ENCODE data around the gene C10orf90.
"Not testable (repeated sequence)": the region's sequence is repeated elsewhere in the genome, so short reads cannot be mapped to it uniquely, and the experiment has no call there.

Gene C10orf90

DNA sequence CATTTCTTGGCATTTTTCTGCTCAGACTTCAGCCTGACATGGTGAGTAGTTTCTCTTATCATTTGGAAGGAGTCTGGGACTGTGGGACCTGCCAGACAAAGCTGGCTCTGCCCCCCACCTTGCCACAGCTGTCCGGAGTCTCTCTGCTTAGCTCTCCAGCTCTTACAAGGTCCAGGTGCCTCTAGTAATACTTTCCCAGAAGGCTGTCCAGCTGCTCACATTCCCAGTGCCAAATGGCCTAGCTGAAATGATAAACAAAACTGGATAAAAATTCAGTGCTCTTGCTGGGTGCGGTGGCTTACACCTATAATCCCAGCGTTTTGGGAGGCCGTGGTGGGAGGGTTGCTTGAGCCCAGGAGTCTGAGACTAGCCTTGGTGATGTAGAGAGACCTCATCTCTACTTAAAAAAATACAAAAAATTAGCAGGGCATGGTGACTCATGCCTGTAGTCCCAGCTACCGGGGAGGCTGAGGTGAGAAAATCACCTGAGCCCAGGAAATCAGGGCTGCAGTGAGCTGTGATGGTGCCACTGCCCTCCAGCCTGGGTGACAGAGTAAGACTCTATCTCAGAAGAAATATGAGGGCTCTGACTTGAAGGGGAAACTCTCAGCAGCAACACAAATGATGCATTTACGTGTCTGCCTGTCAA is 86.8 kb downstream of the C10orf90 start:
- DNase-seq (ENCODE audit: low read depth in 3 of 3) = no peak

DNA sequence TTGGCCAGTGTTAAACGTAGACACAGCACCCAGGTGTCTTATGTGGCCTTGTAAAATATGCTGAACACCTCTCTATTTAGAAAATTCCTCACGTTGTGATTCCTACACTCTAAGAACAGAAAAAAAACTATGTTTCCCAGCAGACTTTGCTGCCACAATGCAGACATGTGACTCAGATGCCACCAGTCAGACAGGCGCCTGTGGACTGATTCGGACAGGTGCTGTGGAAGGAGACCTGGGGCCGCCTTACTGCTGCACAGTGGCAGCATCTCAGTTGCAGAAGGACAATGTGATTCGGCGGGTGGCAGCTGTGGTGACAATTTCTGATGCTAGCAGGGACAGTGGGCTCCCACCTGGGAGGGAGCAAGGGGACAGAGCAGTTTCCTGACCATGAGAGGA is 88.8 kb downstream of the C10orf90 start:
- DNase-seq (ENCODE audit: low read depth in 3 of 3) = no peak

DNA sequence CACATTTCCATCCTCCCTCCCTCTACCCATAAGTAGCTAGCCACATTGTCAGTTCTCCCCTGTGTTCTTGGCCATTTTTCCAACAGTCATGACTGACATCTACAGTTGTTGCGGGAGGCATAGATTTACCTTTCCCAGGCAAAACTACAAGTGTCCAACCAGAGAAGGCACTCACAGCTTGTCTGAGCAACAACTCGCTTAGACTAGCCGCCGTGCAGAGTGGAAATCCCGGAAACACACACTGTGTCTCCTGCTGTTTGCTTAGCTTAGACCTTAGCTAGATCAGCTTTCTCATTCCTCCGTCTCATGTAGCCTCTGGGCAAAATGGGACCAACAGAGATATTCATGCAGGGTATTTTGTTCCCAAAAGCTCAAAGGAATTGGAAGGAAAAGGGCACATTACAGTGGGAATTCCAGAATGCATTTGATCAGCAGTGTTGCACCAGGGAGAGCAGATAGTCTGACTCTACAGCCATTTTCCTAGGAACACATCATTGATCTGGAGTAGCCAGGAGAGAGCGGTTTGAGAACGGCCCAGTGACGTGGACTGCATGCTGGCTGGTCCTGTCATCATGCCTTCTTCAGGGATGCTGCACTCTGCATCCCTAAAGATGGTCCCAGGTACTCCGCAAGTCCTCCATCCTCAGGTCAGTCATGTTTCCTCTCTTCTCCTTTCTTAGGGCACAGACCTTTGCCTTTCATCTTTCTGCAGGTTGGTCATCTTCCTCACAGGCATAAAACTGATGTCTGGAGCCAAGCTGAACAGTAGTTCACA is 89.4 kb downstream of the C10orf90 start:
- no peak for DNase-seq (ENCODE audit: low read depth in 3 of 3)

DNA sequence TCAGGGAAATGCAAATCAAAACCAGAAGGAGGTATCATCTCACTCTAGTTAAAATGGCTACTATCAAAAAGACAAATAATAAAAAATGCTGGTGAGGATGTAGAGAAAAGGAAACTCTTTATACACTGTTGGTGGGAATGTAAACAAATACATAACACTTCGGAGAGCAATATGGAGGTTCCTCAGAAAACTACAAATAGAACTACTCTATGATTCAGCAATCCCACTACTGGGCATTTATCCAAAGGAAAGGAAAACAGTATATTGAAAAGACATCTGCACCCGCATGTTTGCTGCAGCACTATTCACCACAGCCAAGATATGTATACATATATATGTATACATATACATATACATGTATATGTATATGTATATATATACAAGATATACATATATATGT is 94.2 kb downstream of the C10orf90 start:
- DNase-seq (ENCODE audit: low read depth in 3 of 3) = no peak

DNA sequence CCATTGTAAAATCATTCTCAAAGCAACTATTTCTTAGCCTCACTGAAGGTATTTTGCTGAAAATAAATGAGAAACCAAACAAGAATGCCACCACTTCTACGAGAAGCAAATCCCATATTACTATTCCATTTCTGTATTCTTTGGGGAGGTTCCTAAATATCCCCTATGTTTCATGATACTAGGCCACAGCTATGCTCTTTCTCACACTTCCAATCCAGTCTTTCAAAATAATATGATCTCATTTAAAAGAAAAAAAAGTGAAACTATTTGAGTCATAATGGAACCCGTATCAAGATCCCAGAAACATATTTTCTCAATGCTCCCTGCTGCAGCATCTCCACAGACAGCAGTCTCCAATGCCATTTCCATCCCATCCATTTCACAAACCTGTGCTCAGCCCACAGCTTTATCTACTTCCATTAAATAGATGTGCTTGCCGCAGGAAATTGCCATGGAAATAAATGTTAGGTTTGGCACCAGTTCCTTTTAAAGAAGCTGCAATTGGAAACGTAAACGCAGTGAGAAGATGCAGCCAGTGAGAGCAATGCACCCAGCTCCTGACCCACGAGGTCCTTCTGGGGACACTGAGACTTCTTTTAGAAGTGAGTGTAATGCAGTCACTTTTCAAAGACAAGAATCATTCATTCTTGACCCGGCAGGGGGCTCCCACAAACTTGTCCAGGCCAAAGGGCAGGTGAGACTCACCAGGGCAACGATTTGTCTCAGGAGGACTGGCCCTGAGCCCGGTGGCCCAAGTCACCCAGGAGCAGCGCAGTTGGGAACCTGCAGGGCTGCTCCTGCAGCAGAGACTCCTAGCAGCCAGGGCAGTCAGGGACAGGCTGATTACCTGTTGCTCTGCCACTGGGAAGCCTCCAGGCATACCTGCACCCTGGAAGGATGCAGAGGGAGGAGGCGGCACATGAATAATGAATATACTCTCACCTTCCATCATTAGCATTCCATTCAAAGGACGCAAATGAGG is 99.6 kb downstream of the C10orf90 start:
- no peak for DNase-seq (ENCODE audit: low read depth in 3 of 3)

DNA sequence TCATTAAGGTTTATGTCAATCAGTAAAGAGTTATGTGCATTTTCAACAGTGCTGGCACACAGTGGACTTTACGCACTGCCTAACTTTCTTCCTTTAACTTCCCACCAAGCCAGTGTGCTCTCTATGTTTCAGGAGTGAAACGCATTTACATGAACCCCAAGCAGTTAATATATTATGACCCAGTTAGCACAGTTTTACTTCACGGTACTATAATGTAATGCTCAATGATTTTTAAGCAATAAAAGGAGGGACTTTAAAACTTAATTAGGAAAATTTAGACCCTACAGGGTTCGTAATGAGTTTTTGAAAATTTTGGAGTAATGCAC is 100.3 kb downstream of the C10orf90 start:
- DNase-seq (ENCODE audit: low read depth in 3 of 3) = no peak

DNA sequence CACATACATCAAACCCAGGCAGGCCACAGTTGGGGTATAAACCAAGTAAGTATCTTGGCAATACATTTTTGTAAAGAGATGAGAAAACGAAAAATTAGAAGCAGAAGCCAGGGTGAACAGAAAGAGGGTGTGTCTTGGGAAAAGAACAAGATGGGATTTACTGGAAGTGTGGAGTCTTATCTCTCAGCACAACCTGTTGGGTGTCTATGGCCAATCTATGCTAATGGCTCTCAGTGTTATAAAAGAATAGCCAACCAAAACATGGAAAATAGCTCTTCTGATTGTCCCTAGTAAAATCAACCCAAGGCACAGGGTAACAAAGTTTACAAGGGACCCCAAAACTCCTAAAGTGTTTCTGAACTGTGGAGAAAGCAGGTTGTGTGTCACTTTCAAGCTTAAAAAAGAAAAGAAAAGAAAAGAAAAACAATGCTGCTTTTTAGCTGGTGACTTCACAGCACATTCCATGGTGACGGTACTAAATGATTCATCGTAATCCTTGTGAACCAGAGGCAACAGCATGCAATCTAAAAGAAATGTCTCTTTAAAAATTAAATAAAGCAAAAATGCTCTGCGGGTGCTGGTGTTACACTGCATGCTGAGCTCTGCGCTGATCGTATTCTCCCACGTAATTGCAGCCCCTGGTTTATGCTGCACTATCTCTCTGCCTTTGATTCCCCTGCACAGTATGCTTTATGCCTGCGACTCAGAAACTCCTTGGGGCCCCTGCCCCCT is 100.8 kb downstream of the C10orf90 start:
- no peak for DNase-seq (ENCODE audit: low read depth in 3 of 3)

DNA sequence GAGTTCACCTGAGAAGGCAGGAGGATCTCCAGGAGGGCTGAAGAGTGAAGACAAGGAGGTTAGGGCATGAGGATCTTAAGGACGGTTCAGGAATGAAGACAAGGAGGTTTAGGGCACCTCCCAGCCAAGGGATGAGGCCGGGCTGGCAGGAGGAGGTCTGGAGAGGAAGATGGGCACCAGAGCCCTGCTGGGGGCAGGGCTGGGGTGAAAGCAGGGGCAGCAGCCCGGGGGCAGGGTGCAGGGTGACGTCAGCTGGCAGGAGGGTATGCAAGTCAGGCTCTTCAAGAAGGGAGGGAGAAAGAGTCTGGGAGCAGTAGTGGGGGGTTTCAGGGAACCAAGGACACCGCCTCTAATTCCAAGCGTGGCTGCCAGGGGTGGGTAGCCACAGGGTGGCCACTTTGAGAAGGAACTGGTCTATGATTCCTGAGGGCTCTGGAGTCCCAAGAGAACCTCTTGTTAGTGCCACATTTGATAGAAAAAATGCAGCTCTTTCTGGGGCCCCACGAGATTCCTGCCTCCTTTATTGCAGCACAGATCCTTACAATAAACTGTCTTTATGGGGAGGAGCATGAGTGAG is 101.6 kb downstream of the C10orf90 start:
- DNase-seq (ENCODE audit: low read depth in 3 of 3) = no peak

DNA sequence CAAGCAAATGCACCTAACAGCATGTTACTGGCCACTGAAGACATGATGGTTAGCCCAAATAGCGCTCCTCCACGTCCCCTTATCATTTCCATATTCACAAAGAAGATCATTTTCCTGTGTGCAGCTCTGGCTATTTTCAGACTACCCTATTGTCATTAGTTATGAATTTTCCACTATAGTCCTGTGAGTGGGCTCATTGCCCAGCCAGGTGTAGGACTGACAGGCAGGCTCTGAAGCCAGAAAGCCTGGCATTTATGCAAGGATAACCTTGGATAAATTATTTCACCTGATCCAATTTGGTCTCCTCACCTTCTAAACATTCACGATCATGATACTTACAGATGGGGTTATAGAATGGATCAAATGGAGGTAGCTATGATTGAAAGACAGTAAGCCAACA is 104.6 kb downstream of the C10orf90 start:
- DNase-seq (ENCODE audit: low read depth in 3 of 3) = no peak

DNA sequence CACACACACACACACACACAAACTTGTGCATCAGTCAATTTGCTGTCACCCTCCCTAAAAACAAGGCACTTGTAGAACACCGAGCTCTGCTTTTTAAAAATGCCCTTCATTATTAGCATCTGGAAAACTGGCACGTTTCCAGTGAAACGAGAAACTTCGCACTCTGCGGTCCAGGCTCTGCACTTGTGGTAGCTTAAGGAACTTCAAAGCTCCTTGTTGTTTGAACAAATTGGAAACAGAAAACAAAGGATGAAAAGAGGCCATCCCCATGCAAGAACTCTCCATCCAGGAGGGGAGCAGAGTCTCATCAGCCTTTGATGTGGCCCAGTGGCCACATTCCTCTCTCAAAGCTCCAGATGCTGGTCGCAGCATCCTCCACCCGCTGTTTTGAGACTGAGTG is 105.1 kb downstream of the C10orf90 start:
- DNase-seq (ENCODE audit: low read depth in 3 of 3) = no peak

DNA sequence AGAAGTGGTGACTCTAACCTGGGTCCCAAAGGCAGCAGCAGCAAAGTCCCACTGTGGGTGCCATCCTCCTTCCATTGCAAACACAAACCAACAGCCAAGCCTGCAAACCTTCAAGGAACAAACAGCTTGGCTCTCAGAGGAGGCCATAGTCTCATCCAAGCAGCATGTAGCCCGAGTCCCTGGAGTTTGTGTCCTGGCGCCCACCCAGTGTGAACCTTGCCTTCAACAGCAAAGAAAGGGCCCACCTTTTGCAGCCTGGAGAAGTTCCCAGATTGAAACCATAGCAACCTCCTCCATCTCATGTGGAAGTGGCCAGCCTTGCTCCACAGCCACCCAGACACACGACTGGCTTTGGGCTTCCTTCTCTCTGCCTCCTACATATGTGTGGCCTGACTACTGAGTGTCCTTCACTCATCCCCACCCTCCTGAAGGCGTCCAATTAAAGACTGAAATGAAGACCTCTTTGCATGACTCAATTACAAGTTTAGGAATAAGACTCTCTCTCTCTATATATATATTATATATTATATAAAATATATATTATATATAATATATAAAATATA is 106.1 kb downstream of the C10orf90 start:
- DNase-seq (ENCODE audit: low read depth in 3 of 3) = no peak

DNA sequence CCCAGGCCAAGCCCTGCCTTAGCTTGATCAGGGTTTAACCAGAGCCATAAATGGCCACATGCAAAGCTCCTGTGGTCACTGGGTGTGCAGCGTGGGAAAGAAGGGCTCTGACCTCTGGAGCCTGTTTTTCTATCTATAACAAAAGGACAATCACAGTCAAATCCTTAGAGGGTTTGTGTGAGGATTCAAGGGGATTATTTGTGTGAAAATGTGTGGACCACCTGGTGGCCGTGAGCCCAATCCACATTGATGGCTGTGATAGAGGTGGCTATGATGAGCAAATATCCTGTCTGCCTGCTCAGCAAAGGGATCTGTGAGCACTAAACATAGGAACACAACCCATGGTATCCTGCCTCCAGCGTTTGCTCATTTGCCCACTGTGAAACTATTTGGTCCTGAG is 107.1 kb downstream of the C10orf90 start:
- no peak for DNase-seq (ENCODE audit: low read depth in 3 of 3)

DNA sequence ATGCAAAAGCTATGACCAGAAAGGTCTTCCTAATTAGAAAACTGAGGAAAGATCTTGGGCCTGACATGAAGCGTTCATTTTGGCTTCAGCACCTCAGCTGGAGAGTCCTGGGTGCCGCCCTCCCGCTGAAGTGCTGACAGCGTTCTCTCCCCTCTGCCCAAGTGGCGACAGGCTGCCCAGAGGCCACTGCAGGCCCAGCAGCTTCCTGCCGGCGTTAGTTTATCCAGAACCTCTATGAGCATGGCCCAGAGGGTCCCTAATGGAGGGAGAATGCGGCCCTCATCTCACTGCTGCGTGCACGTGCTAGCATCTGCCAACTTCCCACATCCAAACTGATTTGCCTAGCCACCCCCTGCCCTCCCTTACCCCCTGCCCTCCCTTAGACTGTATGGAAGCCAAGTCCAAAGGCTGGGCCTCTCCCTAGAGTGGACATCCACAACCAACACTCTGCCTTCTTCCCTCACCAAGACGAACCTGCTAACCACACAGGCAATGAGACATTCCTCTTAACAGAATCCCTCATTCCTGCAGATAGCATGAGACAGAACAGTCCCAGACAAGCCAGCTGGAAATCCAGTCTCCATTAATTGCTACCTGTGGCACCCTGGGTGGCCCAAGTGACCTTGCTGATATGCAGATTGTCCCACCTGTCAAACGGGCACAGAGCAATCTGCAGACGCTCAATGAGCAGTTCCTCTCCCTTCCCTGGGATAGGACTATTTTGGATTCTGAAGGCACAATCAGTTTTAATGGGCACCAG is 108.4 kb downstream of the C10orf90 start:
- no peak for DNase-seq (ENCODE audit: low read depth in 3 of 3)

DNA sequence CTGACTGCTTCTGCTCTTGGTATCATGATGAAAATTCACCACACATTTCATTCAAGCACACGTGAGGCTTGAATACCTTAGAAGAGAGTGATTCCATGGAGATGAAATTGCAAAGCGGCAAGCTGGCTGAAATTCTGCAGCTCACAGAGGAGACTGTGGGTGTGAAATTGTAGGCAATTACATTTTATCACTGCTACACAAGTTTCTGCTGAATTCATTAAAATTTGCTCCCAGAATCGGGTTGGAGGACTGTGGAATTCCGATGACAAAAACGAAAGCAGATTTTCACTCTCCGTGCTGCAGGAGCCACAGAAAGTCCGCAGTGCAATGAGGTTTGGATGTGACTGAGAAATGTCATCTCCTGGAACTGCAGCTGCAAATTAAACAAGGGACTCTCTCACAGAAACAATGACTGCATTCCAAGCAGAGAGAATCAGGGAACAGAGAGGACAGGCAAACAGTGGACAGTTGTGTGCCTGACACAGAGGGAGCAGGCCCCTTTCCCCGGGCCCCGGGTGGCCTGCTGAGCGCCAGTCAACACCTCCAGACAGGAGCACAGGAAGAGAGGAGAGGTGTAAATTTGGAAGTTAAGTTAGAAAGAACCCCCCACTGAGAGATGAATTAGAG is 109.1 kb downstream of the C10orf90 start:
- DNase-seq (ENCODE audit: low read depth in 3 of 3) = no peak

DNA sequence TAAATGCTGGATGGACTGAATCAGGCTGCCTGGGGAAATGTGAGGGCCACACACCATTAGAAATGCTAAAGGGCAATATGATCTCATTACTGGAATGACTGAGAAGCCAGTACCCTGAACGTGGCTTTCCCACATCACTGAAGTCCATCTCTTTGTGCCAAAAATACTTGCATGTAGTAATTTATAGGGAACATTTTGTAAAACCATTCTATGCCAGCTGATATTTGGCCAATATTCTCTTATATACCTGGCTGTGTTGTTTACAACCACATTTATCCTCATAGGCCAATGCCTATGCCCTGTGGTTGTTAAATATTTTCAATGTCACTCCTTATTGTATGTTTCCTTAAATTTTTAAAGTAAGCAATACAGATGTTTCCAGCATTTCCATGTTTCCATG is 111.6 kb downstream of the C10orf90 start:
- DNase-seq (ENCODE audit: low read depth in 3 of 3) = no peak

DNA sequence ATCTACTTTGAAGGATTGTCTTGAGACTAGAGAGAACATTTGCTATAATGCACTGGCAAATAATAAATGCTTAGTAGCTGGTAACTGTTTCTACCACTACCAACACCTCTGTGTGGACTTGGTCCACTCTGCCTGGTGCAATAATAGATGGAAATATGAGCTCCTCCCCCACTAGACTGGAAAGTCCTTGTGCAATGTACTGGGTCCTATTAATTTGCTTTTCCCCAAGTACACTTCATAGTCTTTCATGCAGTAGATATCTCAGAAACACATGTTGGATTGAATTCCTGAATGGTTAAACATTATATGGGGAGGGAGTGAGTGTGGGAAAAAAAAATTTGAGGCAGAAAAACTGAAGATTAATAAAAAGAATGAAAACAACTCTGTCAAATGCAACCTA is 119.3 kb downstream of the C10orf90 start:
- DNase-seq (ENCODE audit: low read depth in 3 of 3) = no peak

DNA sequence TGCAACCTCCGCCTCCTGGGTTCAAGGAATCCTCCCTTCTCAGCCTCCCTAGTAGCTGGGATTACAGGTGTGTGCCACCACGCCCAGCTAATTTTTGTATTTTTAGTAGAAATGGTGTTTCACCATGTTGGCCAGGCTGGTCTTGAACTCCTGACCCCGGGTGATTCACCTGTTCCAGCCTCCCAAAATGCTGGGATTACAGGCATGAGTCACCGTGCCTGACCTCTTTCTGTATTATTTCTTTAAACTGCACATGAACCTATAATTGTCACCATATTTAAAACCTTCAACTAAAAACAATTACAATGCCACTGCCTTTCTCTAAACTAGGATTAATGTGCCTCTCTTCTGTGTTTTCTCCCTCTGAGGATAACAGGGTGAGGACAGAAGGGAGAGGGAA is 119.9 kb downstream of the C10orf90 start:
- not testable (repeated sequence) for DNase-seq (ENCODE audit: low read depth in 3 of 3)

DNA sequence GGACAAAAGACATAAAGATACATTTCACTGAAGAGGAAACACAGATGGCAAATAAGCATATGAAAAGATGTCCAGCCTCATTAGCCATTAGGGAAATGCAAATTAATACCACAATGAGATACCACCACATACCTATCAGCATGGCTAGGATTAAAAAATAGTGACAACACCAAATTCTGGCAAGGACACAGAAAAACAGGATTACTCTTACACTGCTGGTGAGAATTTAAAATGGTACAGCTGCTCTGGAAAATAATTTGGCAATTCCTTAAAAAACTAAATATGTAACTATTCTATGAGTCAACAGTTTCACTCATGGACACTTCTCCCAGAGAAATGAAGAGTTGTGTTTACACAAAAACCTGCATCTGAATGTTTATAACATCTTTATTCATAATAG is 121.1 kb downstream of the C10orf90 start:
- no peak for DNase-seq (ENCODE audit: low read depth in 3 of 3)

DNA sequence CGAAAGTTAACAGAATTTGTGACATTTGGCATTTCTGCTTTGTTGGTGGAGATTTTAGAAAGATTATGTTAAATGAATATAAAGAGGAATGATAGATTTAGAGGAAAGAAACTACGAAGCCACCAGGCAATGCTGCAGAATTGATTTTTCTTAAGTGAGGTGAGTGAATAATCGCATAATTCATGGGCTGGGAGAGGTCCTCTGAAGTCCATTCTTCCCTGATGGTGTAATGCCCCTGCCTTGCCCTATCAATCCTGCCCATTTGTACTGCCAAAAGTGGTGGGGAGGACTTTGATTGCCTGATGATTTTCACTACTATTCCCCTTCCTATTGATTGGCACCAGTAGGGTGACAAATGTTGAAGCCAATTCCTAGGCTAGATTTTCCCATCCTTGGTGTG is 125.9 kb downstream of the C10orf90 start:
- DNase-seq (ENCODE audit: low read depth in 3 of 3) = no peak

Measured in stimulated activated CD4-positive, alpha-beta T cell treated with anti-CD3 and anti-CD28 coated beads, TNF-alpha, amount 100 ng/mL, for 48 hours (primary cell).